HS-5 (cell line): ENCODE results near the gene PITPNB.

Experiments used
- DNase-seq: peaks from one replicate; pipeline ENCODE4 v3.0.0-alpha.2; 2012; ENCODE audit warnings: low read depth

The PITPNB gene

DNA sequence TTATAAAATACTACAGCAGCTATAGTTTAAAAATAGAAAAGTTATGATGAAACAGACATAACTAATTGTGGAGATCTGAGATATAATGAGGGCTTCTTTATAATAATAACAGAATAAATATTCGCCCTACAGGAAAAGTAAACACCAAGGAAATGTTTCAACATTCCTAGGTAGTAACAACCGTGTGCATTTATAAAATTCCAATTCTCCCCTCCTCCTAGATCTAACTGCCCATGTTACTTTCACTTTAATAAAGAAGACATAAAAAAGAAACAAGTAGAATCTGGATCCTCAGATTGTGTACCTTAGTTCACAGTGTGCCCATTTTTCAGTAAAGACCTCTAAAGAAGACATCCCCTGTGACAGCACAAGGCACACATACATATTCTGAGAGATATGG is 59.7 kb downstream of the PITPNB start:
- no peak for DNase-seq

GRCh38 chr22:27858626-27859025 is 60.4 kb downstream of the PITPNB start:
- DNase-seq: no peak

GRCh38 chr22:27857443-27857842 is 61.6 kb downstream of the PITPNB start:
- no peak for DNase-seq

DNA sequence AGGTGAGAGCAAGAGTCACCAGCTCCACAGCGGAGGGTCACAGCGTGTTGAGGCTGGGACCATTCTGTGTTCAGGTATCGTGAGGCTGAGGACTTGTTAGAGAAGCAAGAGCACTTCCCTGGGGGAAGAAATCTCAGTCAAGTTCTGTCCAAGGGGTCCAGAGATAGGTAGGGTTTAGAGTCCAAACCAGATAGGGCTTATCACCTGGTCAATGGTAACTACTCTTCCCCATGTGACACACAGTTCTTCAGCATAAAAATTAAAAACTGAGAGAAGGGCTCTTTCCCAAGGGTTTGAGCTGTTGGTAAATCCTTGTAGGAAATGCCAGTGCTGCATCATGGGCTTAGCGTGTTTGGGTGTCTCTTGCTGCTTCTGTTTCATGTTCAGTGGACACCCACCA is 62.7 kb downstream of the PITPNB start:
- DNase-seq: no peak

- DNase-seq: no peak
Measured at GRCh38 chr22:27853424-27853823, 65.6 kb downstream of the PITPNB start.

GRCh38 chr22:27851974-27852746 is 66.9 kb downstream of the PITPNB start:
- no peak for DNase-seq

DNA sequence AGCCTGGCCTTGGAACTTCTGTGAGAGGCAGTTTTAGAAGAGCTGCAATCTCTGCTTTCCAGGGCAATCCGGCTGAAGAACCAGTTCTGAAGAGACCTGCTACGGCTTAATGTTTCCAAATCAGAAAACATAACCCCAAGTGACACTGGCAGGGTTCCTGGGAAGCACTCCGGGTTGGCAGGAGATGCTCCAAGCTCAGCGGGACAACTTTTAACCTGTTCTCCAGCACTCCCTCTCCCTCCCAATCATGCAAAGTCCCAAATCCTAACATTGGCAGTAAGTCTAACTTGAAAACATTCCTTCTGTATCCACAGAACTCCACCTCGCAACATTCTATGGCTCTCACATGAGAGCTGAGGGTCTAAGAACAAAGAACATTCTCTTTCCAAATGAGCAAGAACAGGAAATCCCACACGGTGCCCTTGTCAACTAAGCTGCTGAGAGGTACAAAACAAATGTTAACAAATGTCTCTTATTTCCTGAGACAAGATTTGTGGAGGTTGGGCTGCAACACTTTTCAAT is 69.0 kb downstream of the PITPNB start:
- no peak for DNase-seq

- no peak for DNase-seq
Measured at GRCh38 chr22:27848005-27848404, 71.1 kb downstream of the PITPNB start.

GRCh38 chr22:27846910-27847309 is 72.1 kb downstream of the PITPNB start:
- DNase-seq: no peak

GRCh38 chr22:27846248-27846757 is 72.8 kb downstream of the PITPNB start:
- DNase-seq: no peak

DNA sequence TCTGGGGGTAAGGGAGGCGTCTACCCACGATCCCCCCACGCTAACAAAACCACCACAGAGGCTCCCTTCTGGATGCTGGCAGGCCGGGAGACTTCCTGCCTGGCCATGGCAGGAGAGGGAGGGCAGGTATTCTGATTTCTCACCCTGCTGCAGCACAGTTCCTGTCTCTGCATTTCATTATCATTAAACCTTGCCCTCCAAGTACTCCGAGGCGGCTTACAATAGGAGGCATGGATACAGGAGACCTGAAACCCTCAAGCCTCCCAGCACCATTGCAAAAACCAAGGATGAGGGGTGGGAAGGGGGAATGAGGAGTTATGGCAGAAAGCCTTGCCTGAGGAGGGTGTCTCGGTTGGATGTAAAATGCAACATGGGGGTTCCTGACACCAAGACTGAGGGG is 73.4 kb downstream of the PITPNB start:
- no peak for DNase-seq

- no peak for DNase-seq
Measured at GRCh38 chr22:27844656-27845591, 74.1 kb downstream of the PITPNB start.

DNA sequence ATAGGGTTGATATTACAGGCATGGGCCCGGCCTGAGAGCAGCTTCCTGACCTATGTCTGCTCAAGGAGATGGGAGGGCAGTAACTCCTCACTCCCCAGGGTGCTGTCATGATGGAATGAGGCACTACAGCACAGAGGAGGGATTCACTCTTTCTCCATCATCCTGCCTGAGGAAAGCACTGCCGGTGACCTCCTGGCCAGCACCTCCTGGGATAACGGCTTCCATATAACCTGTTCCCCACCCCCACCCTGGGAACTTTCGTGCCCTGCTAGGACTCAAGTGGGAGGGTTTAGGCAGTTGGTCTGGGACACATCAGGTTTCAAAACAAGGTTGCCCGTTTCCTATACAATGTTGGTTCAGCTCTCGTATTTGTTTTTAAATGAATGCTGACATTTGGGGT is 74.8 kb downstream of the PITPNB start:
- DNase-seq: no peak

GRCh38 chr22:27843441-27843840 is 75.6 kb downstream of the PITPNB start:
- DNase-seq: no peak

GRCh38 chr22:27842669-27843431 is 76.2 kb downstream of the PITPNB start:
- no peak for DNase-seq

- DNase-seq: no peak
Measured at GRCh38 chr22:27842201-27842600, 76.9 kb downstream of the PITPNB start.

DNA sequence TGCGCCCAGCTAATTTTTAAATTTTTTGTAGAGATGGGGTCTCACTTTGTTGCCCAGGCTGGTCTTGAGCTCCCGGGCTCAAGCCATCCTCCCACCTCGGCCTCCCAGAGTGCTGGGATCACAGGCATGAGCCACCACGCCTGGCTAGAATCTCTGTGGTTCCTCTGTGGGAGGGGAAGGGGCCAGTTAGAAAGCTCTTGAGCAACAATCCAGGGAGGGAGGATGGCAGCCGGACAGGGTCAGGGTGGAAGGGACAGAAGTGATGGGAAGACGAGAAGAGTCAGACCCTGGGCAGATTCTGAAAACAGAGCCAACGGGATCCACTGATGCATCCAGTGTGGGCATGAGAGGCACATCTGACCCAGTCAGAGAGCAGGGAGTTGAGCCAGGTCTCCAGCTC is 78.6 kb downstream of the PITPNB start:
- DNase-seq: no peak

DNA sequence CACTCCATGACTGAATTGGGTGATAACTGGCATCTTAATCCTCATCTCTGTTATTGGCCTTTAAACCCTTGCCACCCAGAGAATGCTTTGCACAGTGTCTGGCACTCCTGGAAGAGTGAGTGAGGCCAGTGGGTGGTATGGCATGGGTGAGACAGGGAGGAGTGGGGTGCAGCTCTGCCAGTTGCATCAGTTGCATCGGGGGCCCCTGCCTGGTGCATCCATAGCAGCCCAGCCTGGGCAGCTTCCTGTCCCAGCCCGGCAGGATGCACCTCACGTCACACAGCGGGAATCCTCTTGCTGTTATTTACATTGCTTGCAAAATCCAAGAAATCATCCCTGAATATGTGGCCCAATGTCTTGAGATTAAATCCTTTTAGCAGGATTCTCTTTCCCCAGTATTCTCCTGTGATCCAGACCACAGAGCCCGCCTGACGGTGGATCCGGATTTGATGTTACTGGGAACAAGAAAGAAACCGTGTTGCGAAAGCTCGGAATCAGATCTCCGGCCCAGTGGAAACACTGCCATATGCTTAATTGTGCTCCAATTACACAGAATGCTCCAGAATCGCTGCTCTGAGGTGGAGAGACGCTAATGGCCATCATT is 79.9 kb downstream of the PITPNB start:
- DNase-seq: no peak

DNA sequence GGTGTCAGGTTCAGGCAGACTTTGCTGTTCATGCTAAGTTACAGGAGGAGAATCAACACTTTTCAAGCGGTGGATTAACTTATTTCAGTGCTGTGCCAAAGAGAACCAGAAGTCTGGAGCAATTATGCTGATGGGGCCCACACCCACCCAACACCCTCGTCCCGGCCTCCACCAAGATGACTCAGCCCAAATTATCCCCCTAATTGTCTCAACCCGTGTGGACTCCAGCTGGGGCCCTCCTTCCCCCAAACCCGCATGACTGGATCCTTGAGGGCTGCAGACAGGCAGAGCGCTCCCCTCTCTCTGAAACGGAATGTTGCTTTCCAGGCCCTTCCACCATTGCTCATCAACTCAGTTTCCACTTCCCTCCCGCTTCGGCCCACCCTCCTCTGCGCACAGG is 82.9 kb downstream of the PITPNB start:
- DNase-seq: no peak

GRCh38 chr22:27835446-27835845 is 83.6 kb downstream of the PITPNB start:
- no peak for DNase-seq

GRCh38 chr22:27834364-27835185 is 84.5 kb downstream of the PITPNB start:
- DNase-seq: no peak
